Keratinocyte (primary cell): ENCODE measurements around the gene NLGN4X. TPM values are rescaled to one million over a fixed set of nuclear protein-coding genes. Genes with fewer than 3 reads are reported as not detected.

Experiments
- DNase-seq: peaks from one replicate; pipeline ENCODE4 v3.0.0-alpha.2; 2011; ENCODE audit warnings: low read depth, missing footprints, low spot score
- FAIRE-seq: peaks from 2 replicates; lab custom pipeline; 2011; peaks lifted over from hg19 to GRCh38; lab: Jason Lieb, UNC
- H2AFZ ChIP-seq: 2 replicates; pipeline ENCODE4 v1.6.0; 2012; ENCODE audit warnings: low read length, control low read depth, inconsistent platforms; ENCODE audit not compliant: control insufficient read depth
- H3K27ac ChIP-seq: 2 replicates; pipeline ENCODE4 v1.5.1; 2011; ENCODE audit warnings: low read length; ENCODE audit not compliant: control insufficient read depth, insufficient read depth
- H3K27me3 ChIP-seq: 3 replicates; pipeline ENCODE4 v1.6.0; 2011; ENCODE audit warnings: low read length; ENCODE audit not compliant: control insufficient read depth, insufficient read depth; ENCODE audit errors: extremely low read depth
- H3K36me3 ChIP-seq, 2 experiments: 2 replicates in 1 of 2; 3 replicates in 1 of 2; pipeline ENCODE4 v1.5.1; 2011; ENCODE audit warnings: low read length in 2 of 2, mild to moderate bottlenecking in 1 of 2; ENCODE audit not compliant: control insufficient read depth in 2 of 2, insufficient read depth in 2 of 2; ENCODE audit errors: extremely low read depth in 1 of 2
- H3K4me1 ChIP-seq: 3 replicates; pipeline ENCODE4 v1.5.1; 2011; ENCODE audit warnings: low read length; ENCODE audit not compliant: control insufficient read depth, insufficient read depth; ENCODE audit errors: extremely low read depth
- H3K4me2 ChIP-seq: 3 replicates; pipeline ENCODE4 v1.6.0; 2011; ENCODE audit warnings: low read depth, low read length; ENCODE audit not compliant: control insufficient read depth, insufficient read depth; ENCODE audit errors: extremely low read depth
- H3K4me3 ChIP-seq, 3 experiments: fragments of 200-600 bp in 1 of 3; sonication (generic) in 1 of 3; 2 replicates in 2 of 3; 3 replicates in 1 of 3; pipeline ENCODE4 v1.5.1; 2011 to 2016; ENCODE audit warnings: low read length in 3 of 3, mild to moderate bottlenecking in 3 of 3, control low read depth in 2 of 3, inconsistent platforms in 1 of 3, low read depth in 1 of 3, mixed read lengths in 1 of 3, mixed run types in 1 of 3, moderate library complexity in 1 of 3; ENCODE audit not compliant: control insufficient read depth in 2 of 3, insufficient read depth in 2 of 3; ENCODE audit errors: extremely low read depth in 1 of 3
- H3K79me2 ChIP-seq: 2 replicates; pipeline ENCODE4 v1.6.0; 2012; ENCODE audit warnings: low read length; ENCODE audit not compliant: control insufficient read depth, insufficient read depth
- H3K9ac ChIP-seq: 3 replicates; pipeline ENCODE4 v1.6.0; 2011; ENCODE audit warnings: low read length; ENCODE audit not compliant: control insufficient read depth, insufficient read depth; ENCODE audit errors: extremely low read depth
- H3K9me1 ChIP-seq: 3 replicates; pipeline ENCODE4 v1.6.0; 2011; ENCODE audit warnings: low read length; ENCODE audit not compliant: control insufficient read depth, insufficient read depth; ENCODE audit errors: extremely low read depth
- H3K9me3 ChIP-seq: 2 replicates; pipeline ENCODE4 v1.5.1; 2012; ENCODE audit warnings: low read depth, low read length; ENCODE audit not compliant: control insufficient read depth
- H4K20me1 ChIP-seq: 3 replicates; pipeline ENCODE4 v1.6.0; 2011; ENCODE audit warnings: low read length; ENCODE audit not compliant: control insufficient read depth, insufficient read depth; ENCODE audit errors: extremely low read depth
- CTCF ChIP-seq, 3 experiments: IDR thresholded peaks in 1 of 3; conservative IDR thresholded peaks in 1 of 3; optimal IDR thresholded peaks in 1 of 3; 2 replicates in 2 of 3; 3 replicates in 1 of 3; pipeline versions ENCODE3 to v1.5.1; 2011; ENCODE audit warnings: low read length in 3 of 3, mild to moderate bottlenecking in 3 of 3, moderate library complexity in 2 of 3, control low read depth in 1 of 3, inconsistent platforms in 1 of 3; ENCODE audit not compliant: insufficient read depth in 2 of 3; ENCODE audit errors: extremely low read depth in 1 of 3
- EZH2 ChIP-seq: IDR thresholded peaks from one replicate; pipeline ENCODE4 v1.6.1; 2012; ENCODE audit warnings: inconsistent platforms, mild to moderate bottlenecking, low read length, moderate library complexity
- dilution Hi-C: fragments of 300-500 bp; cut with MboI; formaldehyde crosslinking; loops from one replicate; pipeline ENCODE4 v1.7.0; 2020; ENCODE audit warnings: low sequenced_read_pairs; ENCODE audit not compliant: extremely low pct_ligation_motif_present
- polyA plus RNA-seq, 5 experiments: library from polyadenylated mRNA; depleted of rRNA in 3 of 5; stranded (reverse) in 3 of 5; stranded (forward) in 1 of 5; unstranded in 1 of 5; fragments of >200 nt; gene quantifications; 1 replicate in 1 of 5; 2 replicates in 3 of 5; 3 replicates in 1 of 5; pipeline versions ENCODE4 v1.2.1 to v1.2.3, GENCODE V29; 2011 to 2012; ENCODE audit warnings: missing spikeins in 2 of 5, low read depth in 1 of 5, low replicate concordance in 1 of 5

NLGN4X gene
- polyA plus RNA-seq, 1 donor (not counting 4 experiments of a cell fraction or from before 2014, with no cell fraction given) = 2.0 TPM

DNA sequence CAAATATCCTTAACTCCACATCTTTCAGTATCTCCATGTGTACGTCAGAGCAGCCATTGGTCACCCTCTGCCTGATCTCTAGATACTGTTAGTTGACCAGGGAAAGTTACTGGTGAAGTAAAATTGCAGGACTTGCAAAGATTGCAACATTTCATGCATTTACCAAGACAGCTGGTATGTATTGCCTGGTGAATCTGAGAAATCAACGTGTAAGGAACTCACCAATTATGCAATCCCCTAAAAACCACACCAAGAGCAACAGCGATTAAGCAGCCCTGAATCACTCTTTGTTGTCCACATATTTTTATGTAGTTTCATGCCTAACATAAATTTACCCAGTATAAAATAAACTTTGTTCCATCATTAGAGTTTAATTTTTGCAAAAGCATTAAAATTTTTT lies 271.2 kb downstream of the NLGN4X start:
- H2AFZ ChIP-seq = no peak overlapping the region
- no peak overlapping the region for H3K4me2 ChIP-seq
- TF ChIP-seq CTCF (optimal IDR thresholded peaks at IDR 0.05 in 1 of 3, IDR thresholded peaks at IDR 0.05 in 1 of 3, conservative IDR thresholded peaks at IDR 0.05 in 1 of 3; ENCODE audit: extremely low read depth in 1 of 3, insufficient read depth in 2 of 3, low read length in 3 of 3) (no peak), EZH2 (no peak)
- dilution Hi-C loops = no loop called here
- no peak overlapping the region for H3K9ac ChIP-seq
- H4K20me1 ChIP-seq = no peaks in the 10 kb centered on the region
- H3K27me3 ChIP-seq = no peaks in the 10 kb centered on the region
- H3K4me1 ChIP-seq = no peaks in the 10 kb centered on the region
- H3K4me3 ChIP-seq = no peak overlapping the region
- no peak overlapping the region for H3K27ac ChIP-seq
- no peaks in the 10 kb centered on the region for H3K36me3 ChIP-seq
- no peak for DNase-seq
- H3K79me2 ChIP-seq = no peaks in the 10 kb centered on the region
- H3K9me3 ChIP-seq = no peaks in the 10 kb centered on the region
- H3K9me1 ChIP-seq = no peaks in the 10 kb centered on the region
- FAIRE-seq = peak; percentile 5

GRCh38 chrX:5936438-5936837 lies 292.2 kb downstream of the NLGN4X start:
- dilution Hi-C loops = no loop called here
- Histone ChIP-seq H3K4me2 (no peak overlapping the region), H3K79me2 (no peaks in the 10 kb centered on the region), H3K9ac (no peak overlapping the region), H3K4me1 (no peaks in the 10 kb centered on the region), H3K4me3 (no peak overlapping the region), H4K20me1 (no peaks in the 10 kb centered on the region), H3K9me1 (no peaks in the 10 kb centered on the region), H3K36me3 (no peaks in the 10 kb centered on the region), H3K9me3 (no peaks in the 10 kb centered on the region), H3K27ac (peak overlapping the region; percentile 20), H2AFZ (no peak overlapping the region), H3K27me3 (no peaks in the 10 kb centered on the region)
- FAIRE-seq (no peak), DNase-seq (no peak)
- no peak for TF ChIP-seq EZH2
- no peak for TF ChIP-seq CTCF (optimal IDR thresholded peaks at IDR 0.05 in 1 of 3, IDR thresholded peaks at IDR 0.05 in 1 of 3, conservative IDR thresholded peaks at IDR 0.05 in 1 of 3; ENCODE audit: extremely low read depth in 1 of 3, insufficient read depth in 2 of 3, low read length in 3 of 3)
